GM21381 (cell line): ENCODE measurements around the gene RAB3B.

Experiments used
- ATAC-seq: cut with Tn5 transposase; IDR thresholded peaks from one replicate; pipeline ENCODE4 v1.9.1; 2021; ENCODE audit warnings: mild to moderate bottlenecking, moderate library complexity; ENCODE audit not compliant: unreplicated experiment

Gene RAB3B

GRCh38 chr1:51957618-51958017 is 32.9 kb downstream of the RAB3B start:
- no peak for ATAC-seq

GRCh38 chr1:51956528-51957509 is 33.7 kb downstream of the RAB3B start:
- no peak for ATAC-seq

GRCh38 chr1:51955797-51956527 is 34.5 kb downstream of the RAB3B start:
- peak; percentile 46 for ATAC-seq

GRCh38 chr1:51954783-51955182 is 35.7 kb downstream of the RAB3B start:
- no peak for ATAC-seq

GRCh38 chr1:51953079-51953478 is 37.4 kb downstream of the RAB3B start:
- no peak for ATAC-seq

GRCh38 chr1:51952638-51953037 is 37.9 kb downstream of the RAB3B start:
- no peak for ATAC-seq

GRCh38 chr1:51950701-51951100 is 39.8 kb downstream of the RAB3B start:
- ATAC-seq, result no peak

- no peak for ATAC-seq
Observed at GRCh38 chr1:51949014-51949702, 41.3 kb downstream of the RAB3B start.

- no peak for ATAC-seq
Observed at GRCh38 chr1:51948491-51948915, 42.0 kb downstream of the RAB3B start.

- ATAC-seq, result no peak
Observed at GRCh38 chr1:51946300-51946699, 44.2 kb downstream of the RAB3B start.

GRCh38 chr1:51945591-51945990 is 44.9 kb downstream of the RAB3B start:
- no peak for ATAC-seq

GRCh38 chr1:51942281-51942680 is 48.2 kb downstream of the RAB3B start:
- ATAC-seq, result no peak

GRCh38 chr1:51941528-51941927 is 49.0 kb downstream of the RAB3B start:
- no peak for ATAC-seq

- no peak for ATAC-seq
Observed at GRCh38 chr1:51937112-51937511, 53.4 kb downstream of the RAB3B start.

GRCh38 chr1:51936531-51936930 is 54.0 kb downstream of the RAB3B start:
- ATAC-seq, result no peak

- no peak for ATAC-seq
Observed at GRCh38 chr1:51933344-51933743, 57.2 kb downstream of the RAB3B start.

GRCh38 chr1:51930329-51930728 is 60.2 kb downstream of the RAB3B start:
- no peak for ATAC-seq

GRCh38 chr1:51928896-51929295 is 61.6 kb downstream of the RAB3B start:
- ATAC-seq, result no peak

GRCh38 chr1:51927029-51927428 is 63.5 kb downstream of the RAB3B start:
- ATAC-seq, result no peak

- ATAC-seq, result no peak
Observed at GRCh38 chr1:51926171-51926812, 64.2 kb downstream of the RAB3B start.

GRCh38 chr1:51924455-51924854 is 66.0 kb downstream of the RAB3B start:
- ATAC-seq, result no peak
